A673 (cell line): ENCODE measurements around the gene LSM3. TPM values are rescaled to one million over a fixed set of nuclear protein-coding genes. Genes with fewer than 3 reads are reported as not detected.

Source experiments
- BruUV-seq: library from RNA; stranded (reverse); fragments of 400-500 nt; replicated peaks from 2 replicates; lab custom pipeline; 2021; lab: Mats Ljungman, UMichigan
- CTCF ChIA-PET: fragments of 300-600 bp; sonication (Branson Sonifier 250); formaldehyde crosslinking; loops from one replicate; lab custom pipeline; 2022; ENCODE audit warnings: antibody characterized with exemption; lab: Charles Lee
- POLR2A ChIA-PET: fragments of 300-600 bp; sonication (Branson Sonifier 250); formaldehyde crosslinking; loops from one replicate; lab custom pipeline; 2022; ENCODE audit warnings: antibody characterized with exemption; ENCODE audit not compliant: low non-redundant PET; lab: Charles Lee
- DNase-seq: peaks from one replicate; pipeline ENCODE4 v3.0.0-alpha.2; 2015; ENCODE audit warnings: low spot score
- H3K27ac ChIP-seq: fragments of 200-600 bp; sonication (generic); 2 replicates; pipeline ENCODE4 v1.5.1; 2016; ENCODE audit warnings: mixed run types, low read depth, mild to moderate bottlenecking, mixed read lengths, antibody characterized with exemption, low read length; ENCODE audit not compliant: poor library complexity, severe bottlenecking
- H3K27me3 ChIP-seq: fragments of 200-600 bp; sonication (generic); replicated peaks from 2 replicates; pipeline ENCODE4 v1.6.1; 2017; ENCODE audit warnings: mixed run types, low read depth, mild to moderate bottlenecking, mixed read lengths, antibody characterized with exemption, low read length; ENCODE audit not compliant: insufficient read depth, poor library complexity
- H3K36me3 ChIP-seq: fragments of 200-600 bp; sonication (generic); 2 replicates; pipeline ENCODE4 v1.6.1; 2016; ENCODE audit warnings: mixed run types, mild to moderate bottlenecking, mixed read lengths, antibody characterized with exemption, low read length; ENCODE audit not compliant: insufficient read depth, poor library complexity, severe bottlenecking
- H3K4me1 ChIP-seq: fragments of 200-600 bp; sonication (generic); 2 replicates; pipeline ENCODE4 v1.6.1; 2017; ENCODE audit warnings: mixed run types, mild to moderate bottlenecking, mixed read lengths, antibody characterized with exemption, low read length; ENCODE audit not compliant: insufficient read depth, poor library complexity, severe bottlenecking
- H3K4me3 ChIP-seq: fragments of 200-600 bp; sonication (generic); 2 replicates; pipeline ENCODE4 v1.5.1; 2016; ENCODE audit warnings: low read depth, mixed run types, mild to moderate bottlenecking, mixed read lengths, low read length; ENCODE audit not compliant: poor library complexity, severe bottlenecking
- H3K9me3 ChIP-seq: fragments of 200-600 bp; sonication (generic); 2 replicates; pipeline ENCODE4 v1.6.1; 2016; ENCODE audit warnings: mixed run types, low read depth, mild to moderate bottlenecking, mixed read lengths, antibody characterized with exemption, low read length; ENCODE audit not compliant: poor library complexity, severe bottlenecking
- CTCF ChIP-seq: fragments of 300-800, 200-600 bp; sonication (generic); conservative IDR thresholded peaks from 2 replicates; pipeline ENCODE4 v1.5.1; 2017; ENCODE audit warnings: low read depth, mild to moderate bottlenecking, antibody characterized with exemption, low read length, moderate library complexity, mixed read lengths
- EZH2 ChIP-seq: fragments of 200-600 bp; sonication (generic); IDR thresholded peaks from 2 replicates; pipeline ENCODE4 v1.6.1; 2017; ENCODE audit warnings: borderline replicate concordance, low read depth, mild to moderate bottlenecking, mixed read lengths, antibody characterized with exemption, low read length; ENCODE audit not compliant: poor library complexity, severe bottlenecking
- intact Hi-C: fragments of 100-400 bp; cut with micrococcal nuclease; formaldehyde crosslinking; loops from one replicate; pipeline ENCODE4 v1.10.0; 2022; ENCODE audit not compliant: unreplicated experiment
- total RNA-seq: library from RNA; stranded (reverse); gene quantifications from 2 replicates; pipeline ENCODE4 v1.2.3, GENCODE V29; 2021

Gene LSM3
- total RNA-seq, 1 experiment from 2014 or later, result 29.4 TPM

GRCh38 chr3:14132689-14133088 is 45.9 kb upstream of the LSM3 start:
- BruUV-seq, result no TSS peak
- Histone ChIP-seq H3K36me3 (peaks cover 78% of the 10 kb centered on the region), H3K4me3 (no peak overlapping the region), H3K9me3 (no peaks in the 10 kb centered on the region), H3K27me3 (no peaks in the 10 kb centered on the region), H3K27ac (no peak overlapping the region), H3K4me1 (no peaks in the 10 kb centered on the region)
- DNase-seq, result no peak
- TF ChIP-seq EZH2 (no peak), CTCF (no peak)
- intact Hi-C loops, result no loop called here
- ChIA-PET CTCF (no interaction called here), POLR2A (no interaction called here)

- Histone ChIP-seq H3K4me1 (no peaks in the 10 kb centered on the region), H3K4me3 (no peak overlapping the region), H3K9me3 (no peaks in the 10 kb centered on the region), H3K27ac (no peak overlapping the region), H3K27me3 (no peaks in the 10 kb centered on the region), H3K36me3 (peaks cover 74% of the 10 kb centered on the region)
- ChIA-PET CTCF (no interaction called here), POLR2A (no interaction called here)
- TF ChIP-seq CTCF, result no peak
- no peak for TF ChIP-seq EZH2
- no TSS peak for BruUV-seq
- no peak for DNase-seq
- intact Hi-C loops, result no loop called here
These were observed 45.3 kb upstream of the LSM3 start for GRCh38 chr3:14133188-14133800.

- Histone ChIP-seq H3K4me3 (no peak overlapping the region), H3K27ac (no peak overlapping the region), H3K4me1 (no peaks in the 10 kb centered on the region), H3K36me3 (peaks cover 69% of the 10 kb centered on the region), H3K9me3 (no peaks in the 10 kb centered on the region), H3K27me3 (no peaks in the 10 kb centered on the region)
- ChIA-PET POLR2A (no interaction called here), CTCF (no interaction called here)
- TF ChIP-seq EZH2, result no peak
- TF ChIP-seq CTCF, result no peak
- no TSS peak for BruUV-seq
- intact Hi-C loops, result no loop called here
- DNase-seq, result no peak
These were observed 44.7 kb upstream of the LSM3 start for GRCh38 chr3:14133876-14134275.
